ENCODE measurements around the gene PDE3A.
"Not testable (repeated sequence)": the region's sequence is repeated elsewhere in the genome, so short reads cannot be mapped to it uniquely, and the experiment has no call there.

- not testable (repeated sequence) for TF ChIP-seq EGR1 (IDR thresholded peaks at IDR 0.05; ENCODE audit: borderline replicate concordance in 1 of 2, low read depth in 2 of 2, low read length in 2 of 2); RAD21 (IDR thresholded peaks at IDR 0.05; ENCODE audit: insufficient read depth, low read depth, low read length); CTCF (IDR thresholded peaks at IDR 0.05 in 2 of 3, conservative IDR thresholded peaks at IDR 0.05 in 1 of 3; ENCODE audit: control insufficient read depth in 2 of 3, extremely low read depth in 1 of 3, insufficient read depth in 1 of 3, low read depth in 3 of 3, low read length in 3 of 3); MEF2A (IDR thresholded peaks at IDR 0.05; ENCODE audit: insufficient read depth, low read depth, low read length)
- TF ChIP-seq, protein P1, sequence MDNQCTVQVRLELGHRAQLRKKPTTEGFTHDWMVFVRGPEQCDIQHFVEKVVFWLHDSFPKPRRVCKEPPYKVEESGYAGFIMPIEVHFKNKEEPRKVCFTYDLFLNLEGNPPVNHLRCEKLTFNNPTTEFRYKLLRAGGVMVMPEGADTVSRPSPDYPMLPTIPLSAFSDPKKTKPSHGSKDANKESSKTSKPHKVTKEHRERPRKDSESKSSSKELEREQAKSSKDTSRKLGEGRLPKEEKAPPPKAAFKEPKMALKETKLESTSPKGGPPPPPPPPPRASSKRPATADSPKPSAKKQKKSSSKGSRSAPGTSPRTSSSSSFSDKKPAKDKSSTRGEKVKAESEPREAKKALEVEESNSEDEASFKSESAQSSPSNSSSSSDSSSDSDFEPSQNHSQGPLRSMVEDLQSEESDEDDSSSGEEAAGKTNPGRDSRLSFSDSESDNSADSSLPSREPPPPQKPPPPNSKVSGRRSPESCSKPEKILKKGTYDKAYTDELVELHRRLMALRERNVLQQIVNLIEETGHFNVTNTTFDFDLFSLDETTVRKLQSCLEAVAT (IDR thresholded peaks at IDR 0.05) = not testable (repeated sequence)
- TF ChIP-seq, protein P2, sequence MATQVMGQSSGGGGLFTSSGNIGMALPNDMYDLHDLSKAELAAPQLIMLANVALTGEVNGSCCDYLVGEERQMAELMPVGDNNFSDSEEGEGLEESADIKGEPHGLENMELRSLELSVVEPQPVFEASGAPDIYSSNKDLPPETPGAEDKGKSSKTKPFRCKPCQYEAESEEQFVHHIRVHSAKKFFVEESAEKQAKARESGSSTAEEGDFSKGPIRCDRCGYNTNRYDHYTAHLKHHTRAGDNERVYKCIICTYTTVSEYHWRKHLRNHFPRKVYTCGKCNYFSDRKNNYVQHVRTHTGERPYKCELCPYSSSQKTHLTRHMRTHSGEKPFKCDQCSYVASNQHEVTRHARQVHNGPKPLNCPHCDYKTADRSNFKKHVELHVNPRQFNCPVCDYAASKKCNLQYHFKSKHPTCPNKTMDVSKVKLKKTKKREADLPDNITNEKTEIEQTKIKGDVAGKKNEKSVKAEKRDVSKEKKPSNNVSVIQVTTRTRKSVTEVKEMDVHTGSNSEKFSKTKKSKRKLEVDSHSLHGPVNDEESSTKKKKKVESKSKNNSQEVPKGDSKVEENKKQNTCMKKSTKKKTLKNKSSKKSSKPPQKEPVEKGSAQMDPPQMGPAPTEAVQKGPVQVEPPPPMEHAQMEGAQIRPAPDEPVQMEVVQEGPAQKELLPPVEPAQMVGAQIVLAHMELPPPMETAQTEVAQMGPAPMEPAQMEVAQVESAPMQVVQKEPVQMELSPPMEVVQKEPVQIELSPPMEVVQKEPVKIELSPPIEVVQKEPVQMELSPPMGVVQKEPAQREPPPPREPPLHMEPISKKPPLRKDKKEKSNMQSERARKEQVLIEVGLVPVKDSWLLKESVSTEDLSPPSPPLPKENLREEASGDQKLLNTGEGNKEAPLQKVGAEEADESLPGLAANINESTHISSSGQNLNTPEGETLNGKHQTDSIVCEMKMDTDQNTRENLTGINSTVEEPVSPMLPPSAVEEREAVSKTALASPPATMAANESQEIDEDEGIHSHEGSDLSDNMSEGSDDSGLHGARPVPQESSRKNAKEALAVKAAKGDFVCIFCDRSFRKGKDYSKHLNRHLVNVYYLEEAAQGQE (IDR thresholded peaks at IDR 0.05; ENCODE audit: low read depth, low read length) = not testable (repeated sequence)
Observed at GRCh38 chr12:20330826-20331505, 37.4 kb upstream of the PDE3A start.
